GM18508 (cell line): Measurements from ENCODE around the gene ARHGAP23.
"Not testable (repeated sequence)": the region's sequence is repeated elsewhere in the genome, so short reads cannot be mapped to it uniquely, and the experiment has no call there.

Experiments
- ATAC-seq: cut with Tn5 transposase; IDR thresholded peaks from one replicate; pipeline ENCODE4 v1.9.1; 2021; ENCODE audit warnings: moderate number of reproducible peaks; ENCODE audit not compliant: insufficient read depth, unreplicated experiment

Gene ARHGAP23

DNA sequence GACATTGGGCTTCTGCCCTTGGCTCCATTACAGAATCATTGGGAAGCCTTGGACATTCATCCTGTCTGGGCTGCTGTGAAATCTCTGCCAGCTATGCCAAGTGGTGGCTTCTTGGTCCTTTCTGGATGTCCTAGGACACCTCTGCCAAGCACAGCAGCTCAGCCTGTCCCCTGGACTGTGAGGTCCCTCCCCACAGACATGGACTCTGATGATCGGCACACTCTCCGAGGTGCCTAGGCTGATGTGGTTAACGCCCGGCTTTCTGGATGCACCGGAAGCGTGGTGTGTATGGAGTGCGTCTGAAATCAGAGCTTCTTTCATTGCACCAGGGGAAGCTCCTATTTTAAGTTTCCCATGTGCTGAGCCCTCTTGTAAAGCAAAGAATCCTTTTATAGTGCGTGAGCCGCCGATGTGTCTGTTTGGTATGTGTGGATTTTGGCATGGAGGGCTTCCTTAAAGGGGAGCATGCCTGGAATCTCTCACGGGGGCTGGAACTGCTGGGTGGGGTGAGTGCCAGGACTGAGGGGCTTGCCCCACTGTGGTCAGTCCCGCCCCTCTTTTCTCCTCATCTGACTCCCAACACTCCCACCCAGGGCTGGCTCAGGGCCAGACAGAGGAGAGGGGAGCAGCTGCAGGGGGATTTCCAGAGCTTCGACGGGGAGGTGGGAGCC is 7.0 kb upstream of the ARHGAP23 start:
- ATAC-seq: no peak

DNA sequence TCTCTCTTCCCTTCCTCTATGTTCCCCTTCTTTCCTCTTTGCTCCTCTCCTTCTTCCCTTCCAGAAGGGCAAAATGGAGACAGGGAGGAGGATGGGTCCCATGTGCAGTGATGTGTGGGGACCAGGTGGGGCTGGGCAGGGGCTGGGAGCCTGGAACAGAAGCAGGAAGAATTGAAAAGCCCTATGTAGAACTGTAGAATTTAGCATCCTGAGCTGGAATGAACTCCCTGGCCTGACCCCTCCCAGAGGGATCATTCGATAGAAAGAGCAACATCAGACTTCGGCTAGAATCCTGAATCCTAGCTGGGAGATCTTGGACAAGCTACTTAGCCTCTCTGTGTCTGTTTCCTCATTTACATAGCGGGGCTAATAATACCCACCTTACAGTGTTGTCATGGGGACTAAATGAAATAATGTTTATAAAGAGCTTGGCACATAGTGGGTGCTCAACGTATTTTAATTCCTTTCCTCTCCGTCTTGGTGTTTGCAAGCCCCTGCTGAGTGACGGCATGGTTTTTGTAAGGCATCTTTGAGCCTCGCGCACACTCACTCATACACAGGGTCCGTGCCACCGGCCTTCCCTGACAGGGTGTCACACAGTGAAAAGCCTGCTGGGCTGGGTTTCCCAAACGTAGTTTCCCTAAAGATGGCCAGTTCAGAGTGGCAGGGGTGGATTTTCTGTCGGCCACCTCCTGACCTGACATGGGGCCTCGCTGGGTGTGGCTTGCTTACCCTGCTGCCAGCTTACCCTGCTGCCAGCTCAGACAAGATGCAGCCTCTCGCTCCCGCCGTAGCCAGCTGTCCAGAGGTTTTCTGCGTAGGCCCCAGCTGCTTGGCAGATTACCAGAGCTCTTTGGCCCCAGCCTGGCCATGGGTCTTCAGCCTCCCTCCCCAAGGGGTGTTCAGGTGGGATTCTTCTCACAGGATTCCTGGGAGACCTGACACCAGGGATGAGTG is 6.1 kb upstream of the ARHGAP23 start:
- no peak for ATAC-seq

DNA sequence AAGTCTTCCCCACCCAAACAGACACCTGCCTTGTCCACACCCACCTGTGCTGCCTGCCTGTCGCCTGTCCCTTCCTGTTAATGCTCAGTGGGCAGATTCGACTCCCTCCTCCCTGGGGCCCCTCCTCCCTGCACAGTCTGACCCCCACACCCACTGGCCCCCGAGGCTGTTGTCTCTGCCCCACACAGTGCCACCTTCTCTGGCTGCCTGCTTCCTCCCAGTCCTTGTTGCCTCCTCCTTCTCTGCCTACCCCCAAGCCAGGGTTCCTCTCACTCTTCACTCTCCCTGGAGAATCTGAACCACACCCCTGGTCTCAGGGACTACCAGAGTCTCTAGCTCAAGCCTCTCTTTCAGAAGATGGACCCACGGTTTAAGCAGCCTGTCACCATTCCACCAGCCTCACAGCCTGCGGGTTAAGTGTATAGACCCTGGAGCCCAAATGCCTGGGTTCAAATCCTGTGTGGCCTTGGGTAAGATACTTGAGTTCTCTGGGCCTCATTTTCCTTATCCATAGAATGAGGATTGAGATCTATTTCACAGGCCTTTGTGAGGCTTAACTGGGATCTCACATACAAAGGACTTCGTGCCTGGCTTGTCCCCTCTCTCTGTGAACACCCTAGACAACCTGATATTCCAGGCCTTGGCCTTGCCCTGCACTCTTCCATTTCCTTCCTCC is 3.8 kb upstream of the ARHGAP23 start:
- ATAC-seq: no peak

DNA sequence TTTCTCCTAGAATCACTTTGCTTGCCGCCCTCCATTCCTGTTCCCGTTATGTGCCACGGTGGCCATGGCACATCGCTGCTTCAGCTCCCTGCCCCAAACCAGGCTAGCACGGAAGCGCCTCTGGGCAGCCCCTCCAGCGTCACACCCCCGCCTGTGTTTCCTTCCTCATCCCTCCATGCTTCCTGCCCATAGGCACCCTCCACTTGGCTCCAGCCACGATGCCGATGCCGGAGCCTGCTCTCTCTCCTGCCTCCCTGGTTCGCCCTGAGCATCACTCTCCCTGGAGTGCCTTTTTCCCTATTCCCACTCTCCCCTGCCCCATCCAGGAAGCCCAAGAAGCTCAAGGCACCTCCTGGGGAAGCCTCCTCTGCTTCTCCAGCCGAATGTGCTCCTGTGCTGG is 3.2 kb upstream of the ARHGAP23 start:
- no peak for ATAC-seq

DNA sequence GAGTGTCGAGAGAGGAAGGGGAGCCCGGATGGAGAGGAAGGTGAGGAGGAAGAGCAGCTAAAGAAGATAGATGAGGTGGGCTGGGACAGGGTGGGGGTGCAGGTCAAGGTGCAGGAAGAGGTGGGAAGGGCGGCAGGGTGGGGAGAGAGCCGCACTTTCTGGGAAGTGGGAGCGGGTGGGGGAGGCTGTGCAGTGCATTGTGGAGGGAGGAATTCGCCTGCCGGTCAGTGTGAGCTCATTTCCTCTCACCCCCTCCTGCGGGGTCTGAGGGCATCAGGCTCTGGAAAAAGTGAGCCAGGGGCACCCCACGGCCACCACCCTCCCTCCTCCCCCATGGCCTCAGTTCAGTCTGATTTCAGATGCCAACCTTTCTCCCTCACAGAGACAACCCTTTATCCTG is 2.5 kb upstream of the ARHGAP23 start:
- no peak for ATAC-seq

DNA sequence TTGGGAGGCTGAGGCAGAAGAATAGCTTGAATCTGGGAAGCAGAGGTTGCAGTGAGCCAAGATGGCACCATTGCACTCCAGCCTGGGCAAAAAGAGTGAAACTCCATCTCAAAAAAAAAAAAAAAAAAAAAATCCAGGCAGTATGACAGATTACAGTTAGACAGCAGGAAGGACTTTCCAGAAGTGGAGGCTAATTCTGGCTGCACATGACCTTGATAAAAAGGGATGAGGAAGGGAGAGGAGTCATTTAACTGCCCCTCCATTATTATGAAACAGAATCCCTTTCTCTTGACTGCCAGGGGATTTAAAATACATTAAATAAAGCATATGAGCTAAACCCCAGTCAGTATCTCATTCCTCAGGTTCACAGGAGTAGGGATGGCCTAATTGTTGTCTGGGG is 1.8 kb upstream of the ARHGAP23 start:
- ATAC-seq: no peak

DNA sequence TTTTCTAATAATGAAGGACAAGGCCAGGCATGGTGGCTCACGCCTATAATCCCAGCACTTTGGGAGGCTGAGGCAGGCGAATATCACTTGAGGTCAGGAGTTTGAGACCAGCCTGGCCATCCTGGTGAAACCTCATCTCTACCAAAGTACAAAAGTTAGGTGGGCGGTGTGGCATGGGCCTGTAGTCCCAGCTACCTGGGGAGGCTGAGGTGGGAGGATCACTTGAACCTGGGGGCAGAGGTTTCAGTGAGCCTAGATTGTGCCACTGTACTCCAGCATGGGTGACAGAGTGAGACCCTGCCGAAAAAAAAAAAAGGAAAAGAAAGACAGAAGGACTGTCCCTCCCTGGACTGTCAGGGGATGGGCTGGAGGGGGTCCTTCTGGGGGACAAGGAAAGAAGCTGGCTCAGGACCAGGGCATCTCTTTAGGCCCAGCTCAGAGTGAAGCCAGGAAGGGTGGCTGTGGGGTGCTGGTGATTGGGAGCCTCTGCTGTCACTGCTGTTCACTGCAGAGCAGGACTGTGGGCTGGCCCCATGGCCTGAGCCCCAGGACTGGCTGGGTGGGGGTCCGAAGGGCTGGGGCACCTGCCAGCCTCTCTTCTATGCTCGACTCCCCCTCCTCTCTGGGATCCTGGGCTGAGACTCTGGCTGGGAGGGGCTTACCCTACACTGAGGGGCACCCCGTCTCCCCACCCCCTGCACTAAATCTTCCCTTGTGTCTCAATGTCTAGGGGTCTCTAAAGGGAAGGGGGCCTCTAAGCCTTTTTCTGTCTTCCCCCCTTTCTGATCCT is 909 bp upstream of the ARHGAP23 start:
- ATAC-seq: no peak

DNA sequence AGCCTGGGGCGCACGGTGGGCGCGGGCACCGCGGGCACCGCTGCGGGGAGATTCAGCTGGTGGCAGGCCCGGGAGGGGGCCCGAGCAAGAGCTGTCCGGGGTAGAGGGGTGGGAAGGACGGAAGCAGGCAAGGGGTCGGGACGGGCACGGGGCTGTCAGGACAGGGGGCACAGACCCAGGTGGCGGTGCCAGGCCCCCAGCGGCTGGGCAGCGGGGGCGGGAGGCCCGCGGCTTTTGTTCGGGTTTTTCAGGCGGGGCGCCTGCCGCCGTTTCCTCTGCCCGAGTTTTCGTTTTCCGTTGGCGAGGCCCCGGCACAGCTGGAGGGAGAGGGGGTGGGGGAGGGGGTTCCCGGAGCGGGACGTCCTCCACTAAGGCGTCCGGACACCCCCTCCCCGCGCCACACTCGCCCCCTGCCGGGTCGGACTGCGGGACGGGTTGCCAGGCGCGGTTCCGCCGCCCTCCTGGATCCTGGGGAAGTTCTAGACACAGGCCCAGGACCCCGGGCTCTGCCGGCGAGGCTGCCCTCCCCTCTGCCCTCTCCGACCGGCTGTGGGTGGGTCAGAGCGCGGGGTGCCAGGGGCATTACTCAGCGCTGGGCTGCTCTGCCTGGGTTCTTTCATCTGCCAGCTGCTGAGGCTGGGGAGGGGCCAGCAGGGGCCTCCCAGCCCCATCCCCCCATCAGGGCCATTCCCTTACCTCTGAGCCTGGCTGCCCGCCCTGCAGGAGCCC is 543 bp downstream of the ARHGAP23 start:
- no peak for ATAC-seq

DNA sequence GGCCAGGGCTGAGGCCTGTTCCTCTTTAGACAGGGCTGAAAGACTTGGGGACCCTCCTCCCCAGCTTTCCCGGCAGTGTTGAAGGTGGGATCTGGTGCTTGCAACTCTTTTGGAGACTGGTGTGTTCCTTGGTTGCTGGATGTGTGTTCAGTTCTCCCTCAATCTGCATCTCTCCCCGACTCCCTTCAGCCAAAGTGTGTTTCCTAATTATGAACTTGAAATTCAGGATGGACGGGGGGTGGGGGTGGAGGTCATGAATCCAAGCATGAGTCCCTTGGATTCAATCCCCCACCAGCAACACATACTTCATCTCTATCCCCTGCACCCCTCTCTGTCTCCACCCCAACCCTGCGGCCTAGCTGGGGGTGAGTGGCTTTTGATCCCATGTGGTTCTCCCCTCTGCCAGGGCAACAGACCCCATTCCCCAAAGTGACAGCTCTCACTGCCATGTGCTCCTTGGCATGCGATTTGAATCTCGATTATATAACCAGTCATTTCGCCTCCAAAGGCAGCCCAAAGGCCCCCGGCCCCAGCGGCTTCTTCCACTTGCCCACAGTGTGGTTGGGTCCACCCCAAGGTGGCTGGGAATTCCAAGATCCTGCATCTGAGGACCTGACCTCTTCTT is 1.3 kb downstream of the ARHGAP23 start:
- no peak for ATAC-seq

DNA sequence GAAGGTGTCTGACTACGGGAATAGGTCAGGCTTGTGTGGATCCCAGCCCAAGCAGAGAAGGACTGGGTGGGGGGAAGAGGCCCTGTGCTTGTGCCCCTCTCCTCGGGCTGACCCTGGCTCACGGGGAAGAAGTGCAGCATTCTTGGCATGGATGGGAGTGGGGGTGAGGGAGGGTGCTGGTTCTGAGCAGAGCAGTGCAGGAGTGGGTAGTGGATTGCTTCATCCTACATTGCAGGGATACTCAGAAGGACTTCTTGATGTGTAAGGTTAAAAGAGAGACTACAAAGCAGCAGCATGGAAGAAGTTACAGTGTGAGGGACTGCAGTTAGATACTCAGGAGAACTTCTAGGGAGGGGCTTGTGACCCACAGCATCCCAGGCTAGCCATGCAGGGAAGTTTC is 2.1 kb downstream of the ARHGAP23 start:
- ATAC-seq: no peak

DNA sequence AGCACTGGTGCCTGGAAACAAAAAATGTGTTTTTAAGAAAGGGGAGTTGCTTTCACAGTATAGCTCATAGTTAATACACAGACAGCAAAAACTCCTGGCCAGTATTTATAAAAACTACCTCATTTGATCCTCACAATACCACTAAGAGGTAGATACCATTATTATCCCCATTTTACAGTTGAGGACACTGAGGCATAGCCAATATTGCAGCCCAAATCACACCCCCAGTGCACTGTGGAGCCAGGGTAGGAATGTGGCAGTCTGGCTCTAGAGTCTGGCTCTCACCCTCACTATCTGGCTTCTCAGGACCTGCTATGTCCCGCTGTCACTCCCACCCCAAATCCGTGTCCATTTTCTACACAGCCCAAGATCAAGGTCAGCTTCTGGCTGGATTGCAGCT is 2.6 kb downstream of the ARHGAP23 start:
- no peak for ATAC-seq

DNA sequence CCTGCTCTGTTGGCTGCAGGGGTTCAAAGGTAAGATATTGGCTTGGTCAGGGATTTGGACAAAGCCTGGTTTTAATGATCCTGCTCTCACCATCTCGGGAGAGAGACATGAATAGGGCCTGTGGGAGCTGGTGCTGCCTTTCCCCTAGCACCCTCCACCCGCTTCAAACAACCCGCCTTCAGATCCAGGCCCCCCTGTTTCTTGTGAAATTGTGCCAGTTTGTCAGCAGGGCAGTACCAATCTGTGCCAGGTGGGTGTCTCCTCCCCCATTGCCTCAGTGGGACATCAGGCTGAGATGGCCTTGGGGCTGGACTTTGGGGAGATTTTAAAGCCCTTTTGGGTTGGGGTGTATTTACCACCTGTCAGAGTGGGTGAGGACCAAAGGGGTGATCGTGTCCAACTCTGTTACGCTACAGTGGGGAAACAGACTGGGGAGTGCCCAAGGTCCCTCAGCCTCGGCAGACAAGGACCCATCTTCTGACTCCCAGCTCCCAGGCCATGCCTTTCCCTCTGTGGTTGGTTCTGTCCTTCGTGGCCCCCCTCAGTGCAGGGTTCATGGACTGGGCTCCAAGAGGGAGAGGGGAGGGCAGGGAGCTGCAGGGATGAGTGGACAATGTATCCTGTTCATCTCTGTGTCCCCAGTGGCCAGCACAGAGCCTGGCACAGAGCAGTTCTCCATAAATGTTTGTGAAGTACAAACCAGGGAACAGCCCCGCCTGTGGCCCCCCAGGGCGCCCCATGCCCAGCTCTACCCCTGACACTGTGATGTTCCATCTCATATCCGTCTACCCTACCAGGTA is 3.3 kb downstream of the ARHGAP23 start:
- ATAC-seq: no peak

DNA sequence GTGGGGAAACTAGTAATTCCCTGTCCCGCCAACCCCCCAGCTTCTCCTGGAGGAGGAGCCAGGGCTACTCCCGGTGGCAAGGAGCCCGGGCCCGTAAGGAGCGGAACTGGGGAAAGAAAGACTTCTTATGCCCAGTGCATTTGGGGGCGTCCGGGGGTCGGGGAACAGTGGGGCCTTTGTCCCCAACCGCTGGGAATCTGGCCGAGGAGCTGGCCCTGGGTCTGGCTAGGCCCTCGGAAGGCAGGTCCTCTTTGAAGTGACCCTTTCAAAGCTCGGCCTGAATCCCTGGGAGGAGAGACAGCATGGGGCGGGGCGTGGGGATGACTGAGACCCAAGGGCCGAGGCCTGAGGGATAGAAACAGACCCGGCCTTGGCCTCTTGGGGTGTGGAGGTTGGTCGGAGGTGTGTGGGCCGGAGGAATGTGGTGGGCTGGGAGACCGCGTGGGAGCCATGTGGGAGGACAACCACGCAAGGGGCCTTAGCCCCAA is 6.0 kb downstream of the ARHGAP23 start:
- no peak for ATAC-seq

DNA sequence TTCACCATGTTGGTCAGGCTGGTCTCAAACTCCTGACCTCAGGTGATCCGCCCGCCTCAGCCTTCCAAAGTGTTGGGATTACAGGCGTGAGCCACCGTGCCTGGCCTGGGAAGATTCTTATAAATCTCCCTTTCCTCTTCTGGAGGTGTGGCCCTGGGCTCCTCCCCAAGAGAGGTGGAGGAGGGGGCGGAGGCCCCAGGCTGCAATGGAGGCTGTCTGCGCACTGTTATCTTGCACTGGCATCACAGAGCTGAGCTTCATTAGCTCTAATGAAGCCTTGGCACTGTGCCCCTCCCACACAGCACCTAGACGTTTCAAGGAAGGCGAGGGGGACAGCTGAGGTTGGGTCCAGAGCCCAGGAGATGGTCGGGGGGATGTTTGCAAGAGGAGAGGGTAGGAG is 7.5 kb downstream of the ARHGAP23 start:
- no peak for ATAC-seq

DNA sequence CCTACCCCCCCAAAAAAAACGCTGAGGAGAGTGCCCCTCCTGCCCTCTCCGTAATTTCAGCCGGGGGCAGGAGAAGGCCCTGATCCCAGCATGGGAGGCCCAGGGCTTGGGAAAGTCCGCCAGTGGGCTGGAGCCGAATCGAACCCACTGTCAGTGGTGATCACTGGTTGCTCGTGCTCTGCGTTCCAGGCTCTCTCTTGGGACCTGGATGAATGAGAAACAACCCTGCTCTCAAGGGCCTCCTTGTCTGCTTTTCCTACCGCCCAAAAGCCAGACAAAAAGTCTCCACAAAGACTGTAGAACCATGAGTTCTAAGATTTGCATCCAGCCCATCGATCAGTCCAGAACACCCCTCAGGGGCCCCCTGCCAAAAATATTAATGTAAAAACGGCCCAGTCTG is 8.1 kb downstream of the ARHGAP23 start:
- ATAC-seq: no peak

DNA sequence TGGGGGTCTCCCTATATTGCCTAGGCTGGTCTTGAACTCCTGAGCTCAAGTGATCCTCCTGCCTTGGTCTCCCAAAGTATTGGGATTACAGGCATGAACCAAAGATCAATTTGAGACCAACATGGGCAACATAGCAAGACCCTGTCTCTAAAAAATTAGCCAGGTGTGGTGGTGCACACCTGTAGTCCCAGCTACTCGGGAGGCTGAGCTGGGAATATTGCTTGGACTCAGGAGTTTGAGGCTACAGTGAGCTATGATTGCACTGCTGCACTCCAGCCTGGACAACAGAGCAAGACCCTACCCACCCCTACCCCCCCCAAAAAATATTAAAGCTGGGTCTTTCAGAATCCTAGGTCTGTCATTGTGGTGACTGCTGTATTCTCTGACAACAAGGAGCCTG is 9.0 kb downstream of the ARHGAP23 start:
- not testable (repeated sequence) for ATAC-seq

DNA sequence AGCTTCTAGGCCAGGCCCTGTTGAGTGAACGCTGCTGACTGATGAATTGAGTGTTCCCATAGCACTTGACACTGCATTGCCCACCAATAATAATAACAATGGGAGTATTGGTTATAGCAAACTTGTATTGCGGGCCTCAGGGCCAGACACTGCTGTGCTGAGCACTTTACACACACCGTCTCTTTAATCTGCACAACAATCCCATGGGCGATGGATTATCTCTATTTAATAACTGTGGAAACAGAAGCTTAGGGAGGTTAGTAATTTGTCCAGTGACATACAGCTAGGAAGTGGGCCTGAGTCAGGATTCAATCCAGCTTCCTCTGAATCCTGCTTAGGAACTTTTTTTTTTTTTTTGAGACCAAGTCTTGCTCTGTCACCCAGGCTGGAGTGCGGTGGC is 11.2 kb downstream of the ARHGAP23 start:
- no peak for ATAC-seq

DNA sequence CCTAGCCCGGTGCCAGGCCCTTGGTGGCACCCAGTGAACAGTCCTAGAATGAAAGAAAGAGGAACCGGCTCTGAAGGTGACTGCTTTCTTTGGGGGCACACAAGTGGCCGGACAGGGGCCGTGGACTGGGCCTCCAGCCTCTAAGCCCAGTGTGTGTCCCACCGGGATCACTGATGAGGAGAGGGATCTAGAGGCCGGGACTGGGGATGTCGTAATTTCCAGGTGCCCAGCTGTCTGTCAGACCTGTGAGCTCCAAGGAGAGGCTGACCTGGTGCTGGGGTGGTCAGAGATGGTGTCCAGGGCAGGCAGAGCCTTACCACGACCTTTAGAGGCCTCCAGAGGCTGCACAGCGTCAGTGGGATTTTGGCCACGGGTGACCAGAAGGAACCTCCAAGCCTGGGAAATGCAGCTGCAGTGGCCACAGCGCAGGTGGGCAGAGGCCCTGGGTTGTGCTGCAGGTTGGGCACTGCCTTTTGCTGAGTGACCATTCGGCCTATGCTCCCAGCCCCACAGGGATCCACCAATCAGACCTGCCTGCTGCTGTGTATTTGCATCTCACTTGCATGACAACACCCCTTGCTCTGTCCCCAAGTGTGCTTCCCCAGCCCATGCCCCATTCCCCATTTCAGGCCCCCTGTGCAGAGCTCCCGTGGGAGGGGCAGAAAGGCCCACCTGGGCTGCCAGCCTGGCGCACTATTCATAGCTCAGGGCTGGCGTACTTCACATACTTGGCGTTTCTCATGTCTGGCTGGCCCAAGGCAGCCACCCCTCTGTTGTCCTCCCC is 12.5 kb downstream of the ARHGAP23 start:
- no peak for ATAC-seq
